ENCODE data around the gene LRIF1. TPM values are rescaled to one million over a fixed set of nuclear protein-coding genes. Genes with fewer than 3 reads are reported as not detected.

The LRIF1 gene
- total and polyA plus RNA-seq, 2 of the 8 experiments (the other 6 are each of a cell fraction or from before 2014, with no cell fraction given), result 5.2 to 19.3 TPM

DNA sequence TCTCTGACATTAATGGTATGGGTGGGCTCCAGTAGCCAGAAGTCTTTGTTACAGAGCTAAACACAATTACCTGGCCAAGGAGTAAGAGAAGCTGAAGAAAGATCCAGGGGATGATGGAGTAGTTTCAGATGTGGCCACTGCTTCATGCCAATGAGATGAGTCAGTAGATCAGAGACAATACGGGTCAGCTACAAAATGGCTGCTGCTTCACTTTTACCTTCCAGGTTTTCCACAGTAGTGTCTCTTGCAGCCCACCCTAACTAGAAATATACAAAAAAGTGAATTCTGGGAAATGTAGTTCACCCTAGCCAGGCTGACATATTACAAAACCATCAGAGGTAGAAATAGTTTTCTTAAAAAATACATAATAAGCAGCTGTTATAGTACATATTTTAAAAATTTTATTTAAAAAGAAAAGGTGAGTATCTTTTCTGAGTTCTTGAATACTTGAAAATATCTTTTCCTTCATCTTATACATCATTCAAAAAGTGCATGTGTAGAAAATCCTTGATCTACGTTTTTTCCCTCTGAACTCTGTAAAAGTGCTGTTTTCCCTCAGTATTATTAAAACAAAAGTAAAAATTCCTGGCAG is 36.1 kb downstream of the LRIF1 start:
- Histone ChIP-seq H3K36me3 (ENCODE audit: control insufficient read depth in 2 of 4, insufficient read depth in 4 of 4, low read length in 3 of 4) (no peaks in the 10 kb centered on the region), H3K4me1 (replicated peaks in 1 of 4; ENCODE audit: control insufficient read depth in 3 of 4, insufficient read depth in 4 of 4, low read length in 3 of 4) (no peaks in the 10 kb centered on the region), H3K27me3 (replicated peaks in 1 of 4; ENCODE audit: control insufficient read depth in 3 of 4, extremely low read depth in 1 of 4, insufficient read depth in 3 of 4, low read length in 3 of 4) (no peaks in the 10 kb centered on the region), H3K4me3 (ENCODE audit: extremely low read depth in 1 of 4, insufficient read depth in 2 of 4, low read depth in 3 of 4, low read length in 4 of 4) (peak overlapping the region in 1 of 4 experiments; percentile 6; a peak in 2 of 8 replicates), H2BK5ac (ENCODE audit: low read depth, low read length) (no peak overlapping the region), H2BK12ac (ENCODE audit: low read depth, low read length) (no peak overlapping the region), H3K18ac (ENCODE audit: extremely low read depth, low read length) (no peak overlapping the region), H4K5ac (ENCODE audit: insufficient read length, low read depth, low read length) (no peak overlapping the region), H4K20me1 (replicated peaks in 1 of 2; ENCODE audit: control insufficient read depth in 1 of 2, insufficient read depth in 2 of 2, low read length in 2 of 2) (no peaks in the 10 kb centered on the region), H3K9ac (replicated peaks in 1 of 4; ENCODE audit: extremely low read depth in 1 of 4, low read depth in 3 of 4, low read length in 3 of 4) (no peak overlapping the region), H3K79me1 (ENCODE audit: low read depth, low read length) (no peaks in the 10 kb centered on the region), H3K4ac (replicated peaks; ENCODE audit: insufficient read length, low read depth, low read length) (no peak overlapping the region), H3K56ac (replicated peaks; ENCODE audit: insufficient read length, low read depth, low read length) (no peak overlapping the region), H3K4me2 (ENCODE audit: insufficient read depth in 1 of 2, low read depth in 2 of 2, low read length in 2 of 2) (peak overlapping the region in 1 of 2 experiments; percentile 52; a peak in 2 of 4 replicates), H2BK20ac (ENCODE audit: low read length) (no peak overlapping the region), H4K91ac (replicated peaks; ENCODE audit: insufficient read length, low read length) (no peak overlapping the region), H3K79me2 (ENCODE audit: control insufficient read depth in 1 of 2, insufficient read depth in 2 of 2, low read length in 2 of 2) (no peaks in the 10 kb centered on the region), H2AFZ (ENCODE audit: low read length) (peak overlapping the region; percentile 76), H3K23ac (ENCODE audit: insufficient read length) (no peak overlapping the region), H3K14ac (ENCODE audit: insufficient read length) (no peak overlapping the region), H2AK5ac (ENCODE audit: low read depth, low read length) (no peak overlapping the region), H2BK120ac (replicated peaks; ENCODE audit: low read depth, low read length) (no peak overlapping the region), H3K23me2 (ENCODE audit: low read depth, low read length) (no peaks in the 10 kb centered on the region), H3K9me3 (ENCODE audit: insufficient read depth in 2 of 2, low read depth in 1 of 2, low read length in 1 of 2) (peaks cover 3 to 4% of the 10 kb centered on the region in 2 experiments; a peak in 2 of 4 replicates), H4K8ac (ENCODE audit: extremely low read depth, insufficient read depth, low read length) (no peak overlapping the region), H2BK15ac (ENCODE audit: low read length) (no peak overlapping the region), H3K27ac (ENCODE audit: low read depth, low read length) (no peak overlapping the region)
- POLR2A ChIA-PET (ENCODE audit: partially characterized antibody), result interaction anchor here (0.8 kb wide), 1 partner anchor 34 kb away, joined by 3 read pairs; no protein-coding TSS in a partner anchor
- no peak for DNase-seq (ENCODE audit: low read depth in 1 of 2, low spot score in 2 of 2)
- 75% methylated on average over 2 of the region's 2 CpGs; no CpG with 5 or more reads in 1 of the 2 experiments for WGBS, 2 experiments (ENCODE audit: extremely low coverage in 1 of 2, insufficient coverage in 1 of 2, insufficient read length in 1 of 2, insufficient replicate concordance in 2 of 2, low coverage in 1 of 2, low lambda C conversion rate in 2 of 2, missing lambda C conversion rate in 1 of 2)
- CTCF ChIA-PET (ENCODE audit: partially characterized antibody), result no interaction called here
- FAIRE-seq, result peak; percentile 45
- TF ChIP-seq KDM5A (IDR thresholded peaks at IDR 0.05; ENCODE audit: low read length), result no peak
- peak; percentile 70; the same call in 1 of the 2 replicates for TF ChIP-seq JUND (IDR thresholded peaks at IDR 0.05; ENCODE audit: low read length)
- no peak for TF ChIP-seq ASH2L (IDR thresholded peaks at IDR 0.05; ENCODE audit: low read length)
